ENCODE data around the gene OSBPL2. TPM values are rescaled to one million over a fixed set of nuclear protein-coding genes. Genes with fewer than 3 reads are reported as not detected.

The OSBPL2 gene
- total RNA-seq, 3 donors from 2014 or later, result 17.5 to 22.5 (median 19.2) TPM

DNA sequence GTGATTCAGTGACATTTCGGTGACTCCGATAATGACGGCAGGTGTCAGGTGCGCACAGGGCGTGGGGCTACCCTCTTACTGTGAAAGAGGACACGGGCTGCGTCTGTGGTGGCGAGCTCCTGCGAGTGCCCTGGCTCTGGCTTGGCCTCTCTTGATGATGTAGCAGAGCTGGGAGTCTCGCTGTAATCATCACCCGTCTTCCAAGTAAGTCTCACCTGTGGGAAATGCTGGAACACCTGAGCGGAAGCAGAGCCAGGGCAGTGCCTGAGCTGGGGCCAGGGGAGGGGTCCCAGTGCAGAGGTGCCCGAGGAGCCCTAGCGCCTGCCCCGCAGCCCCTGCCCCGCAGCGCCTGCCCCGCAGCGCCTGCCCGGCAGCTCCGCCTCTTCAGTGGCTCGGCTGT lies 4.8 kb downstream of the OSBPL2 start:
- DNase-seq (no peak), ATAC-seq (no peak)
- H3K27me3 Mint-ChIP-seq (ENCODE audit: low read depth), result no peaks in the 10 kb centered on the region
- no peaks in the 10 kb centered on the region for H3K9me3 Mint-ChIP-seq
- peaks cover 51% of the 10 kb centered on the region for H3K4me1 Mint-ChIP-seq (ENCODE audit: low read depth)
- no peak overlapping the region for H3K4me3 Mint-ChIP-seq
- peaks cover 7% of the 10 kb centered on the region for H3K36me3 Mint-ChIP-seq (ENCODE audit: insufficient read depth)

DNA sequence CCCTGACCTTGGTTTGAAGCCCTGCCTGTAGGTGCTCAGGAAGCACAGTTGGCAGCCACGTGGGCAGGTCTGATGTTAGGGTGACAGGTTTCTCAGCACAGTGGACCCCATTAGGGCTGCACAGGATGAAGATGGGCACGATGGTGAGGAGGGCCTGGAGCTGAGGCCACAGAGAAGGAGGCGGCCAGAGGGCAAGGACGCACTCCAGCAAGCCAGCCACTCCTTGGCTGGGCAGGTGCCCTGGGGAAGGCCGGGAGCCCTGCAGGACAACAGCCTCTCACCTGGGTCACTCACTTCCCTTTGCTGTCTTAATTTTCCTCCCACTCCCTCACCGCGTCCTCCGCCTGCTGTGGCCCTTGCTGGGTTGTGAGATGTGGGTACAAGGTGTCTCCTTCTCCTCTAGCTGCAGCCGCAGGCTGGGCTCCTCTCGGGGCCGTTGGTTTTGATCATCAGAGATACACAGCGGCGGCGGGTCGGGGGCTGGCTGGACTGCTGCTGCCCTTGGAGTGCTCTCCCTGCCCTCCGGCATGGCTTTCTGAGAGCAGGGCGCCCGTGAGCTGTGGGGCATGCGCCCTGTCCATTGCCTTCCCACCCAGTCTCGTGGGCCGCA lies 5.7 kb downstream of the OSBPL2 start:
- Mint-ChIP-seq H3K4me3 (no peak overlapping the region), H3K27me3 (ENCODE audit: low read depth) (no peaks in the 10 kb centered on the region), H3K4me1 (ENCODE audit: low read depth) (peaks cover 54% of the 10 kb centered on the region), H3K36me3 (ENCODE audit: insufficient read depth) (peaks cover 7% of the 10 kb centered on the region), H3K9me3 (no peaks in the 10 kb centered on the region)
- DNase-seq, result no peak
- ATAC-seq, result no peak

- H3K36me3 Mint-ChIP-seq (ENCODE audit: insufficient read depth), result peaks cover 7% of the 10 kb centered on the region
Measured at GRCh38 chr20:62244644-62245108, 6.4 kb downstream of the OSBPL2 start.

DNA sequence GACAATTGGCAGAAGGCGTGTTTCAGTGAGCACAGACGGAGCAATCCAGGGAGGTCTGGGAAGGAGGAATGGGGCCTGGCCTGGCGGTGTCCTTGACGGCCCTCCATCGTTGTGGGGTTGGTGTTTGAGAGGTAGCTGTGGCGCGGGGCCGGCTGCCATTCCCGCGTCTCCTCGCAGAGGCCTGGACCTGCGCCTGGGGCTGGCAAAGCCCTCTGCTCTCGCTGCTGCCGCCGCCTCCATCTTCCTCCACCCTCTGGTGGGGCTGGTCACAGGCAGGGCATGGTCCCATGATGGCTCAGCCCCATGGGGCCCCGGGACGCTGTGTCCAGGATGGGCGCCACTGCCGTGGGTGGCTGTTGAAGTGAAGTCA lies 7.6 kb downstream of the OSBPL2 start:
- peaks cover 42% of the 10 kb centered on the region for H3K4me1 Mint-ChIP-seq (ENCODE audit: low read depth)
- H3K36me3 Mint-ChIP-seq (ENCODE audit: insufficient read depth), result peaks cover 7% of the 10 kb centered on the region
- no peaks in the 10 kb centered on the region for H3K27me3 Mint-ChIP-seq (ENCODE audit: low read depth)
- no peak for DNase-seq
- H3K9me3 Mint-ChIP-seq, result no peaks in the 10 kb centered on the region
- no peak overlapping the region for H3K4me3 Mint-ChIP-seq
- ATAC-seq, result no peak

More at GRCh38 chr20:62244644-62245108, 6.4 kb downstream of the OSBPL2 start:
- Mint-ChIP-seq H3K4me1 (ENCODE audit: low read depth) (peaks cover 48% of the 10 kb centered on the region), H3K9me3 (no peaks in the 10 kb centered on the region), H3K4me3 (no peak overlapping the region), H3K27me3 (ENCODE audit: low read depth) (no peaks in the 10 kb centered on the region)
- DNase-seq (no peak), ATAC-seq (no peak)

GRCh38 chr20:62246431-62246830 lies 8.1 kb downstream of the OSBPL2 start:
- Mint-ChIP-seq H3K36me3 (ENCODE audit: insufficient read depth) (peaks cover 6% of the 10 kb centered on the region), H3K9me3 (no peaks in the 10 kb centered on the region), H3K4me3 (no peak overlapping the region), H3K4me1 (ENCODE audit: low read depth) (peaks cover 38% of the 10 kb centered on the region), H3K27me3 (ENCODE audit: low read depth) (no peaks in the 10 kb centered on the region)
- no peak for ATAC-seq
- DNase-seq, result no peak

DNA sequence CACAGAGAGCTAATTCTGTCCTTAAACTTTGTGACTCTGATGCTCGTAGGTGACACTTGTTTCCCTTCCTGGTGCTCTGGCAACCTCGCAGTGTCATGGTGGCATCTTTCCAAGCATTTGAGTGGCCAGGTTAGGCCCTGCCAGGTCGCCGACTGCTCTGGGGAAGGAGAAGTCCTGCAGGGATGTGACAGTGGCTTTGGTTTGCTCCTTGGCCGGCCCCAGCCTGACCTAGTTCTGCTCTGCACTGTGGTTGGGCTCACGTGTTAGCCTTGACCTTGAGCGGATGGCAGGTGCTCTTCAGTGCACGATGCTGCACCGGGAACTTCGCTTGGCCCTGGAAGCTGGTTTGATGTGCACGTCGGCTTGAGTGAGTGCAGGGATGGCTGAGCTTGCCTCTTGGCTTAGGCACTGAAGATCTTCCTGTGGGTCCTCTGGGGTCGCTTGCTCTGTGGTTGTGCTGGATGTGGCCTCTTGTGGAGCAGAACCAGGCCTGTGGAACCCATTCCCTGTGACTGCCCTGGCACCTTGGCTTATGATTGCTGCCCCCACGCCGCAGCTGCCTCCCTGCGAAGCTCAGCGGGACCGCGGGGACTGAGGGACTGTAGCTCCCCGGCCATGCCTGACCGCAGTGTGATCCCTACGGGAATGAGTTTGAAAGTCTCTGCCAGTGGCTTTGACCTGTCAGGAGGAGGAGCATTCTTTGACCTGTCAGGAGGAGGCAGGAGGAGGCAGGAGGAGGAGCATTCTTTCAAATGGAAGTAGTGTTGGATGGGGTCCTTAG lies 8.7 kb downstream of the OSBPL2 start:
- no peak overlapping the region for H3K4me3 Mint-ChIP-seq
- no peaks in the 10 kb centered on the region for H3K27me3 Mint-ChIP-seq (ENCODE audit: low read depth)
- H3K36me3 Mint-ChIP-seq (ENCODE audit: insufficient read depth), result no peaks in the 10 kb centered on the region
- no peak for ATAC-seq
- peaks cover 32% of the 10 kb centered on the region for H3K4me1 Mint-ChIP-seq (ENCODE audit: low read depth)
- DNase-seq, result no peak
- no peaks in the 10 kb centered on the region for H3K9me3 Mint-ChIP-seq

DNA sequence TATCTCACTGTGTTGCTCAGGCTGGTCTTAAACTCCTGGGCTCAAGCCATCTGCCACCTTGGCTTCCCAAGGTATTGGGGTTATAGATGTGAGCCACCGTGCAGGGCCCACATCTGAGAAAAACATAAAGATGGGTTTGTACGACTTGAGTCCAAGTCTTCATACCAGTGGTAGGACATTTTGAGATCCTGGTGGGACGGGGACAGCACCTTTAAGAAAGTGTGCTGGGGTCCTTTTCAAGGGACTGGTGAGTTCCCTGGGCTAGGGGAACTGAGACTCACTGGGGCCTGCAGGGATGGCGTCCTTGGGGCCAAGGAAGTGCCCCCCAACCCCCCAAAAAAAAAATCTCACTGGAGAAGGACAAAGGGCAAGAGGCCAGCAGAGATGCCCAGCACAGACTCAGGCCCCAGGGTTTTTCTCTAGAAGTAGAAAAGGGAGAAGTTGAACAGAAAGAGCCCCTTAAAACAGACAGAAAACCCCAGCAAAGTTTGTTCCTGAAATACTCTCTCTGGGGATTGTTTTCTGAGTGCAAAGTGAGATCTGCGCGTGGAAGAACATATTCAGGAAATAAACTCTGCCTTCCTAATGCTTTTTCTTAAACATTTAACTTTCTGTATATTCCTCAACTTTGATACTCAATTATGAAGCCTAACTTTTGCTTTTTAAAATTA lies 10.7 kb downstream of the OSBPL2 start:
- H3K36me3 Mint-ChIP-seq (ENCODE audit: insufficient read depth), result peaks cover 2% of the 10 kb centered on the region

GRCh38 chr20:62252342-62252966 lies 14.1 kb downstream of the OSBPL2 start:
- Mint-ChIP-seq H3K36me3 (ENCODE audit: insufficient read depth) (peaks cover 7% of the 10 kb centered on the region), H3K4me3 (no peak overlapping the region), H3K27me3 (ENCODE audit: low read depth) (no peaks in the 10 kb centered on the region), H3K4me1 (ENCODE audit: low read depth) (peaks cover 18% of the 10 kb centered on the region), H3K9me3 (no peaks in the 10 kb centered on the region)
- ATAC-seq (no peak), DNase-seq (no peak)

More for the DNA sequence above, 10.7 kb downstream of the OSBPL2 start:
- DNase-seq (no peak), ATAC-seq (no peak)
- Mint-ChIP-seq H3K4me3 (no peak overlapping the region), H3K27me3 (ENCODE audit: low read depth) (no peaks in the 10 kb centered on the region), H3K4me1 (ENCODE audit: low read depth) (peaks cover 34% of the 10 kb centered on the region), H3K9me3 (no peaks in the 10 kb centered on the region)

- Mint-ChIP-seq H3K4me3 (no peak overlapping the region), H3K4me1 (ENCODE audit: low read depth) (peaks cover 16% of the 10 kb centered on the region), H3K36me3 (ENCODE audit: insufficient read depth) (peaks cover 7% of the 10 kb centered on the region), H3K27me3 (ENCODE audit: low read depth) (no peaks in the 10 kb centered on the region), H3K9me3 (no peaks in the 10 kb centered on the region)
- ATAC-seq (no peak), DNase-seq (no peak)
Measured at GRCh38 chr20:62253398-62253797, 15.1 kb downstream of the OSBPL2 start.

DNA sequence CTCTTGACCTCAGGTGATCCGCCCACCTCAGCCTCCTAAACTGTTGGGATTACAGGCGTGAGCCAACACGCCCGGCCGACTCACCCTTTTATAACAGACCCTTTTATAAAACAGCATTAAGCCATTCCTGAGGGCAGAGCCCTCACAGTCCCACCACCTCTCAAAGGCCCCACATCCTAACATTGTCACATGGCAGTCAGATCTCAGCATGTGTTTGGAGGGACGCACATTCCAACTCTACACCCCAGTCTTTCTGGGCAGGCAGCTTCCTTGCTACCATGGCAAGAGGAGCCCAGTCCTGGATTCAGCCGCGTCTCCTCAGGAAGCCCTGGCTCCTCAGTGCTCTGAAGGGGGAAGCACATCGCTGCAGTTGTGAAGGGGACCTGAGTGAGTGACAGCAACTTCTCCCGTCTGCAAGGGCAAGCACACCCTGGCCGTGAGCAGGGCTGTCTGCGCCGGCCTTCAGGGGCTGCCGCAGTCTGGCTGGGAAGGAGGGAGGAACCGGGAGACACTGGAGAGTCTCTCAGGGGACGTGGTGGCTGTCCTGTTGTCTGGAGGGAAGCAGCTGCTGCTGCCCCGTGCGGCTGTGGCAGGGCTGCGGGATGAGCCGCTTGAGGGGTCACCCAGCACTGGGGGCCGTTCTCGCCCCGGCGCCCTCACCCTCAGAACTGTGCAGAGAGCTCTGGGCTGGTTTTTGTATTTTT lies 15.9 kb downstream of the OSBPL2 start:
- peaks cover 12% of the 10 kb centered on the region for H3K4me1 Mint-ChIP-seq (ENCODE audit: low read depth)
- H3K9me3 Mint-ChIP-seq, result no peaks in the 10 kb centered on the region
- peaks cover 7% of the 10 kb centered on the region for H3K36me3 Mint-ChIP-seq (ENCODE audit: insufficient read depth)
- DNase-seq (no peak), ATAC-seq (no peak)
- no peak overlapping the region for H3K4me3 Mint-ChIP-seq
- H3K27me3 Mint-ChIP-seq (ENCODE audit: low read depth), result no peaks in the 10 kb centered on the region

GRCh38 chr20:62255976-62256375 lies 17.7 kb downstream of the OSBPL2 start:
- no peaks in the 10 kb centered on the region for H3K27me3 Mint-ChIP-seq (ENCODE audit: low read depth)
- peaks cover 6% of the 10 kb centered on the region for H3K4me1 Mint-ChIP-seq (ENCODE audit: low read depth)
- no peaks in the 10 kb centered on the region for H3K9me3 Mint-ChIP-seq
- peaks cover 13% of the 10 kb centered on the region for H3K36me3 Mint-ChIP-seq (ENCODE audit: insufficient read depth)
- H3K4me3 Mint-ChIP-seq, result no peak overlapping the region
- ATAC-seq (no peak), DNase-seq (no peak)

DNA sequence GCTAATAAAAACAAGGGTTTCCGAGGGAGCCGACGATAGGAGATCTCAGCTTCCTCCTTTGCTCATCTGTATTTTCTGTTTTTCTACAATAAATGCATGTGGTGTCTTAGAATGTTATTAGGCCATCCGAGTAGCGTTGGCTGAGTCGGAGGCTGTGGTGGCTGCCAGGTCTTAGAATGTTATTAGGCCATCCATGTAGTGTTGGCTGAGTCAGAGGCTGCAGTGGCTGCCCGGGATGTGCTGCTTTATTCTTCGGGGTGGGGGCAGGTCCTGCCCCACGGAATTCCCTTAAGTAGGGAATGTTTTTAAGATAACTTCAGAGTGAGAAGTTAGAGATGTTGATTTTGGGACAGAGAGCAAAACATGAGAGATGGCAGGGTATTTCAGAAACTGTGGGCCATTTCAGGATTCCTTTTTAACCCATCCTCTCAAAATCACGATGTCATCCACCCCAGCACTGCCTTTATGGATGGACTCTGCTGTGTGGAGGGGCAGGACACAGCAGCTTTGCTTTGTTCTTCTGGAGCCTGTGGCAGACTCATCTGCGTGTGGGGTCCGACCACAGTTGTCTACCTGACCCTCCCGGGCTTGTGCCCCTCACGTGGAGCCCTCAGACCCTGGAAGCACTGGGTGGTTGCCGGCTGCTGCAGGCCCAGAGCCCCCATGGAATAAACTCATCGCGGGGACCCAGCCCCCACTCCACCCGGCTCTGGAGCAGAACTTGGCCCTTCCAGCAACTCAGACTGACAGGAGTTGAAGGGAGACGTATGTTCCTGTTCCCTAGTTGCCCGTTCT lies 20.4 kb downstream of the OSBPL2 start:
- Mint-ChIP-seq H3K4me3 (no peak overlapping the region), H3K4me1 (ENCODE audit: low read depth) (no peaks in the 10 kb centered on the region), H3K9me3 (no peaks in the 10 kb centered on the region), H3K27me3 (ENCODE audit: low read depth) (no peaks in the 10 kb centered on the region), H3K36me3 (ENCODE audit: insufficient read depth) (peaks cover 16% of the 10 kb centered on the region)
- DNase-seq (no peak), ATAC-seq (no peak)

- Mint-ChIP-seq H3K36me3 (ENCODE audit: insufficient read depth) (peaks cover 13% of the 10 kb centered on the region), H3K4me3 (no peak overlapping the region), H3K9me3 (no peaks in the 10 kb centered on the region), H3K4me1 (ENCODE audit: low read depth) (no peaks in the 10 kb centered on the region), H3K27me3 (ENCODE audit: low read depth) (no peaks in the 10 kb centered on the region)
- ATAC-seq (no peak), DNase-seq (no peak)
Measured at GRCh38 chr20:62259294-62259565, 20.9 kb downstream of the OSBPL2 start.

Data from activated T-cell treated with anti-CD3 and anti-CD28 coated beads, Interleukin-2, amount 50 U/mL, for 4 hours (primary cell).